HG03354 (cell line): Measurements from ENCODE around the gene MYADML2.

Experiments used
- ATAC-seq: cut with Tn5 transposase; IDR thresholded peaks from one replicate; pipeline ENCODE4 v1.9.1; 2021; ENCODE audit warnings: mild to moderate bottlenecking; ENCODE audit not compliant: unreplicated experiment, poor library complexity, severe bottlenecking

MYADML2 gene

GRCh38 chr17:81927653-81928543 is 19.1 kb downstream of the MYADML2 start, which contains the start of gene MAFG:
TSS of gene MAFG (minus strand) at chr17:81927735. CDS start at chr17:81923185, 4,550 bp downstream.
- ATAC-seq = peak; percentile 70

- ATAC-seq = peak; percentile 23
These were observed 19.8 kb downstream of the MYADML2 start for GRCh38 chr17:81927152-81927652.

GRCh38 chr17:81926451-81927151 is 20.4 kb downstream of the MYADML2 start:
- peak; percentile 25 for ATAC-seq

- no peak for ATAC-seq
These were observed 21.1 kb downstream of the MYADML2 start for GRCh38 chr17:81925860-81926450.

GRCh38 chr17:81924557-81925532 is 22.2 kb downstream of the MYADML2 start:
- no peak for ATAC-seq

GRCh38 chr17:81923302-81924260 is 23.5 kb downstream of the MYADML2 start:
- no peak for ATAC-seq

GRCh38 chr17:81922566-81923301 is 24.3 kb downstream of the MYADML2 start:
- no peak for ATAC-seq

GRCh38 chr17:81921996-81922565 is 25.0 kb downstream of the MYADML2 start:
- no peak for ATAC-seq

GRCh38 chr17:81921537-81921862 is 25.5 kb downstream of the MYADML2 start:
- no peak for ATAC-seq

GRCh38 chr17:81920612-81921536 is 26.2 kb downstream of the MYADML2 start:
- ATAC-seq = no peak

- no peak for ATAC-seq
These were observed 28.0 kb downstream of the MYADML2 start for GRCh38 chr17:81918832-81919545.

- ATAC-seq = peak; percentile 37
These were observed 28.7 kb downstream of the MYADML2 start for GRCh38 chr17:81918333-81918669.

GRCh38 chr17:81917565-81918332 is 29.3 kb downstream of the MYADML2 start, which contains the start of gene SIRT7:
TSS of gene SIRT7 (minus strand) at chr17:81918176. CDS start at chr17:81918131, 45 bp downstream.
- ATAC-seq = peak; percentile 77

GRCh38 chr17:81916234-81917001 is 30.6 kb downstream of the MYADML2 start:
- ATAC-seq = no peak
